A549 (cell line): ENCODE results near the gene SIRPA. TPM values are rescaled to one million over a fixed set of nuclear protein-coding genes. Genes with fewer than 3 reads are reported as not detected.

ENCODE experiments used
- polyA plus RNA-seq, 4 experiments: library from polyadenylated mRNA; depleted of rRNA in 3 of 4; stranded (reverse); fragments of >200 nt; fragmentation: RNase III in 1 of 4; extraction: RNeasy Plus Mini Kit Qiagen cat#74134 plus additional on column Dnase treatment in 1 of 4; gene quantifications; 2 replicates in 3 of 4; 3 replicates in 1 of 4; pipeline ENCODE4 v1.2.3, GENCODE V29; 2011 to 2017

The SIRPA gene
- polyA plus RNA-seq, 2 of the 4 experiments (the other 2 are of a cell fraction), result 12.8 to 21.6 TPM

Other genes starting within 250 kb of the SIRPA start
- gene SIRPG, start 237.6 kb upstream of the SIRPA start, polyA plus RNA-seq (2011; rRNA removed), result not detected in 2 replicates
- gene SIRPG, start 237.6 kb upstream of the SIRPA start, polyA plus RNA-seq (2017; fragmentation: RNase III; extraction: RNeasy Plus Mini Kit Qiagen cat#74134 plus additional on column Dnase treatment), result not detected in 3 replicates
- gene PDYN, start 98.7 kb downstream of the SIRPA start, polyA plus RNA-seq (2011; rRNA removed), result not detected in 2 replicates
- gene PDYN, start 98.7 kb downstream of the SIRPA start, polyA plus RNA-seq (2017; fragmentation: RNase III; extraction: RNeasy Plus Mini Kit Qiagen cat#74134 plus additional on column Dnase treatment), result 0.04 TPM in 1 of 3 replicates, not detected in the others
- gene STK35, start 206.4 kb downstream of the SIRPA start, polyA plus RNA-seq (2011; rRNA removed), result 9.0 and 11.5 TPM in 2 replicates
- gene STK35, start 206.4 kb downstream of the SIRPA start, polyA plus RNA-seq (2017; fragmentation: RNase III; extraction: RNeasy Plus Mini Kit Qiagen cat#74134 plus additional on column Dnase treatment), result 9.5 to 10.1 TPM (median 10.0 TPM) in 3 replicates